ENCODE data around the gene NUBP1.

The NUBP1 gene

GRCh38 chr16:10806698-10807097 lies 63.1 kb downstream of the NUBP1 start:
- no peak for DNase-seq (ENCODE audit: low read depth in 2 of 2)

DNA sequence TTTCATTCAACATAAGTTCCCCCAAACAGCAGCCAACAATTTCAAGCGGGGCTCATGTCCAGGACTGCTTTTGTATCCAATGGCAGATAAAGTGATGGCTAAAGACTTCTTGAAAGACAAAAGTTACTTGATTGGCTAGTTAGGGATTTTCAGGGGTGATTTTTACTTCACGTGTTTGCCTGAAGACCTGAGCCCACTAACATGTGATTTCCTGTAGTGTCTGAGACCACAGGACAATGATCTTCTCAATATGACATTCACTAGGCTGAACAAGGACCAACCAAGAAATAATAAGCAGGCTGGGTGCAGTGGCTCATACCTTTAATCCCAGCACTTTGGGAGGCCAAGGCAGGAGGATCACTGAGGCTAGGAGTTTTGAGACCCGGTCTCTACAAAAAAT lies 64.6 kb downstream of the NUBP1 start:
- DNase-seq (ENCODE audit: low read depth in 2 of 2), result no peak

GRCh38 chr16:10808850-10809249 lies 65.2 kb downstream of the NUBP1 start:
- no peak for DNase-seq (ENCODE audit: low read depth in 2 of 2)

GRCh38 chr16:10809706-10810105 lies 66.1 kb downstream of the NUBP1 start:
- no peak for DNase-seq (ENCODE audit: low read depth in 2 of 2)

DNA sequence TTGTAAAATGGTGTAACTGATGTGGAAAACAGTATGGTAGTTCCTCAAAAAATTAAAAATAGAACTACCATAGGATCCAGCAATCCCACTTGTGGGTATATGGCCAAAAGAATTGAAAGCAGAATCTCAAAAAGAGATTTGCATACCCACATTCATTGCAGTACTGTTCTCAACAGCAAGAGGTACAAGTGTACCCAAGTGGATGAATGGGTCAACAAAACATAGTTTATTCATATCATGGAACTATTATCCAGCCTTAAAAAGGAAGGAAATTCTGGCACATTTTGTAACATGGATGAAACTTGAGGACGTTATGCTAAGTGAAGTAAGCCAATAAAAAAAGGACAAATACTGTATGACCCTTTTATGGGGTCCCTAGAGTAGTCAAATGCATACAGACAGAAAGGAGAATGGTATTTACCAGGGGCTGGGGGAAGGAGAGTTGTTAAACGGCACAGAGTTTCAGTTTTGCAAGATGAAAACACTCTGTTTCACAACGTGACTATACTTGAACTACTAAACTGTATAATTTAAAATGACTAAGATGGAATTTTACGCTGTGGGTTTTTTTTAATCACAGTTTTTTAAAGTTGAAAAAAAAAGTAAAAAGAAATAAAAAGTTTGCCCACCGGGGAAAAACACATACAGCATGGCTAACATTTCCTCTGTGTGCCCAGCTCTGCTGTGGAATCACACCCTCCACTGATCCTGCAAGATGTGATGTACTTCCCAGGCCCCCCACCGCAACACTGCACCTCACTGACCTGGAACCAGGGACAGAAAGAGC lies 68.9 kb downstream of the NUBP1 start:
- DNase-seq (ENCODE audit: low read depth in 2 of 2), result no peak

GRCh38 chr16:10813099-10813455 lies 69.4 kb downstream of the NUBP1 start:
- DNase-seq (ENCODE audit: low read depth in 2 of 2), result no peak

- DNase-seq (ENCODE audit: low read depth in 2 of 2), result no peak
Measured at GRCh38 chr16:10817514-10817913, 73.9 kb downstream of the NUBP1 start.

DNA sequence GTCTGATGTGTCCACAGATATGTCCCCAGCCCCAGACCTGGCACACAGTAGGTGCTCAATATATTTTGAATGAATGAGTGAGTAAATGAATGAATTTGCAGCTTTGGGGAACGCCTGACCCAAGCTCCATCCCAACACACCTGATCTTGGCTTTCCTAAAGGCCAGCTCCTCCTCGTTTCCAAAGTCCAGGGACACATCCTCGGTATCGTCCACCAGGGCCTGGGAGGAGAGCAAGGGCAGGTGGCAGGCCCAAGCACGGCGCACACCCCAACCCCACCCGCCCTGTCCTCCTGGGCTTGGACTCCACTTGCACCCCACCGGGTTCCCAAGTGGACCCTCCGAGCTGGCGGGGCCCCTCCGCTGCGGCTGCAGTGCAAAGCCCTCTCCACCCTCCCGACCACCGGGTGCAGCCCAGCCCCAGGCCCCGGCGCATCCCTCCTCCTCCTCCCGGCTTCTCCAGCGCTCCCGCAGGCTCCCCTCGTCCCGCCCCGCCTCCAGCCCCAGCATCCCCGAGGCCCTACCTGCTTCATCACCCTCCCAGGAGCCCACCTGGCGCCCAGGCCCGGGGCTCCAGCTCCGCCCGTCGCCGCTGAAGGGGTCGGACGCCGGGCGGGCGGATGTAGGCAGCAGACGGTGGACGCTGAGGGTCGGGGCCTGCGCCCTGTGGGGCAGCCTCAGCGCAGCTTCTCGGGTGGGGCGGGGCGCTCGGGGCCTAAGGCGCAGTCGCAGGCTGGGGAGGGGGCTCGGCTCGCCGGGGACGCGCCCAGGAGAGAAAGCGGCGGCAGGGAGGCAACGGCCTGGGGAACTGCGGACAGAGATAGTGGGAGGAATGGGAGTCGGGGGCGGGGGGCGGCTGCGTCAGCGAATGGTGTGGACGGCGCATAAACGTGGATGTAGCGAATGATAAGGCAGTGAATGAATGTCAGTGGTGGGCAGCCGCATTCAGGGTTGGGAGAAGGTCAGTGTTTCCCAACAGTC lies 74.6 kb downstream of the NUBP1 start, which contains the start of gene TVP23A:
Gene TVP23A (minus strand): TSS at position 832 of the 979 bp plus-strand sequence. CDS start 301 bp downstream, at position 531.
- DNase-seq (ENCODE audit: low read depth in 2 of 2), result no peak
